Suprapubic skin (tissue), 4 donors: ENCODE data around the gene TMTC1. TPM values are rescaled to one million over a fixed set of nuclear protein-coding genes. Genes with fewer than 3 reads are reported as not detected.
A peak's percentile ranks its signal among the peaks of the same experiment; 100 is the strongest.

ENCODE experiments used
- DNase-seq, 2 donors: peaks; one replicate each; pipeline ENCODE4 v3.0.0-alpha.2; 2019; ENCODE audit warnings: low spot score in 2 of 2
- H3K27ac ChIP-seq: fragments of 200-600 bp; sonication (generic); one replicate; pipeline ENCODE4 v1.5.1; 2019
- H3K27me3 ChIP-seq: fragments of 200-600 bp; sonication (generic); one replicate; pipeline ENCODE4 v1.5.1; 2019
- H3K36me3 ChIP-seq: fragments of 200-600 bp; sonication (generic); one replicate; pipeline ENCODE4 v1.5.1; 2019
- H3K4me1 ChIP-seq: fragments of 200-600 bp; sonication (generic); one replicate; pipeline ENCODE4 v1.5.1; 2019
- H3K4me3 ChIP-seq: fragments of 200-600 bp; sonication (generic); one replicate; pipeline ENCODE4 v1.5.1; 2019; ENCODE audit warnings: mild to moderate bottlenecking
- H3K9me3 ChIP-seq: fragments of 200-600 bp; sonication (generic); one replicate; pipeline ENCODE4 v1.5.1; 2019
- EP300 ChIP-seq: sonication (generic); formaldehyde crosslinking; IDR thresholded peaks from one replicate; pipeline ENCODE4 v1.6.1; 2017; ENCODE audit warnings: antibody characterized with exemption
- POLR2A ChIP-seq, 2 donors: fragments of 450-650 bp; IDR thresholded peaks; one replicate each; pipeline ENCODE4 v1.6.1; 2017; ENCODE audit warnings: antibody characterized with exemption in 2 of 2, mild to moderate bottlenecking in 2 of 2, moderate library complexity in 2 of 2
- POLR2AphosphoS5 ChIP-seq, 3 donors: sonication (generic); formaldehyde crosslinking; IDR thresholded peaks; one replicate each; pipeline ENCODE4 v1.6.1; 2017; ENCODE audit warnings: antibody characterized with exemption in 3 of 3
- WGBS: methylation state at CpG from one replicate; pipeline ENCODE4 v1.1.5; 2018; 5-methylcytosine and 5-hydroxymethylcytosine counted together
- total RNA-seq, 4 donors: library from RNA; depleted of rRNA; stranded (reverse); fragments of >200 nt; gene quantifications; one replicate each; pipeline ENCODE4 v1.1.0, GENCODE V29; 2016
- TF ChIP-seq, protein P1 (sequence below), 2 donors: fragments of 200-600 bp in 1 of 2; fragments of 450-650 bp in 1 of 2; sonication (generic) in 1 of 2; IDR thresholded peaks; one replicate each; pipeline ENCODE4 v1.5.1; 2016 to 2019; ENCODE audit warnings: antibody characterized with exemption in 2 of 2, mild to moderate bottlenecking in 1 of 2, moderate library complexity in 1 of 2

The TMTC1 gene
- total RNA-seq, 4 donors from 2014 or later: 11.0 to 25.8 (median 19.5) TPM

DNA sequence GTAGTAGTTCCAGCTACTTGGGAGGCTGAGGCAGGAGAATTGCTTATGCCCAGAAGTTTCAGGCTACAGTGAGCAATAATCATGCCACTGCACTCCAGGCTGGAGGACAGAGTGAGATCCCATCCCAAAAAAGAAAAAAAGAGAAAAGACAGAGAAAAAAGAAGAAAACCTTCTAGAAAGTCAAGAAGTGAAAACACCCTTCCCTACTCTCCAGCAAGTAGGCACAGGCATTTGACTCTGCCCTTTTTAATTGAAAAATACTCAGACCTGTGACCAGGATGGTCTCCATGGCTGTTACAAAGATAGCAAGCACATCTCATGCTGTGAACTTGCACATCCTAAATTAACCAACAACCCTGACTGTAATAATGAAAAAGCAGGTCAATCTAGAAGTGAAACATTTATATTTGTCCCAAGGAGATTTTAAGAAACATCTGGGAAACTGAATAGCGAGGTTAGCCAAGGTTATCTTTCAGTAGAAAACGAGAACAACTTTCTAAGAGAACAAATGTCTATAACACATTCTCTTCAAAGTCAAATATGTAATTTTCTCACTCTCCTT, 2.0 kb downstream of the TMTC1 start:
- Histone ChIP-seq H3K4me3 (peak overlapping the region; percentile 80), H3K27ac (peak overlapping the region; percentile 88), H3K27me3 (peaks cover 15% of the 10 kb centered on the region), H3K4me1 (peaks cover 33% of the 10 kb centered on the region), H3K9me3 (no peaks in the 10 kb centered on the region), H3K36me3 (no peaks in the 10 kb centered on the region)
- DNase-seq: no peak
- TF ChIP-seq POLR2A (IDR thresholded peaks at IDR 0.05) (no peak), EP300 (no peak), POLR2AphosphoS5 (IDR thresholded peaks at IDR 0.05) (no peak)
- TF ChIP-seq, protein P1, sequence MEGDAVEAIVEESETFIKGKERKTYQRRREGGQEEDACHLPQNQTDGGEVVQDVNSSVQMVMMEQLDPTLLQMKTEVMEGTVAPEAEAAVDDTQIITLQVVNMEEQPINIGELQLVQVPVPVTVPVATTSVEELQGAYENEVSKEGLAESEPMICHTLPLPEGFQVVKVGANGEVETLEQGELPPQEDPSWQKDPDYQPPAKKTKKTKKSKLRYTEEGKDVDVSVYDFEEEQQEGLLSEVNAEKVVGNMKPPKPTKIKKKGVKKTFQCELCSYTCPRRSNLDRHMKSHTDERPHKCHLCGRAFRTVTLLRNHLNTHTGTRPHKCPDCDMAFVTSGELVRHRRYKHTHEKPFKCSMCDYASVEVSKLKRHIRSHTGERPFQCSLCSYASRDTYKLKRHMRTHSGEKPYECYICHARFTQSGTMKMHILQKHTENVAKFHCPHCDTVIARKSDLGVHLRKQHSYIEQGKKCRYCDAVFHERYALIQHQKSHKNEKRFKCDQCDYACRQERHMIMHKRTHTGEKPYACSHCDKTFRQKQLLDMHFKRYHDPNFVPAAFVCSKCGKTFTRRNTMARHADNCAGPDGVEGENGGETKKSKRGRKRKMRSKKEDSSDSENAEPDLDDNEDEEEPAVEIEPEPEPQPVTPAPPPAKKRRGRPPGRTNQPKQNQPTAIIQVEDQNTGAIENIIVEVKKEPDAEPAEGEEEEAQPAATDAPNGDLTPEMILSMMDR (IDR thresholded peaks at IDR 0.05): no peak
- WGBS: 35% methylated on average over 2 of the region's 2 CpGs

DNA sequence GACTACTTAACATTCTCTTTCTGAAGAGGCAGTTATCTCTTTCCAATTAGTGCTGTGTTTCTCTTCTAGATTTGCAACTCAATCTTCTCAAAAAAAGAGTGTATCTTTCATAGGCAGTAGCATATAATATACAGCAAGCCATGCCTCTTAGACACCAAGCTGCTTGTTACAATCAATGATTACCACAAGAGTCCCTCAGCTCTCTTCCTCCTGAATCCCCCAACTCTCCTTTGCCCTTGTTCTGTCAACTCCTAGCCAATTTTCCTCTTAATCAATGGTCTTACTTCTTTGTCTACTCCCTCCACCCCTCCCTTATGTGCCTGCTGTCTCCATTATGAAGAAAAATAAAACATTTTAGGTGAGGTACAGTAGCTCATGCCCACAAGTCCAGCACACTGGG, 2.6 kb downstream of the TMTC1 start:
- Histone ChIP-seq H3K36me3 (no peaks in the 10 kb centered on the region), H3K27me3 (peaks cover 15% of the 10 kb centered on the region), H3K9me3 (no peaks in the 10 kb centered on the region), H3K27ac (no peak overlapping the region), H3K4me1 (peaks cover 33% of the 10 kb centered on the region), H3K4me3 (peak overlapping the region; percentile 80)
- TF ChIP-seq POLR2AphosphoS5 (IDR thresholded peaks at IDR 0.05) (no peak), POLR2A (IDR thresholded peaks at IDR 0.05) (no peak)
- TF ChIP-seq, protein P1 (IDR thresholded peaks at IDR 0.05): no peak
- no peak for DNase-seq

DNA sequence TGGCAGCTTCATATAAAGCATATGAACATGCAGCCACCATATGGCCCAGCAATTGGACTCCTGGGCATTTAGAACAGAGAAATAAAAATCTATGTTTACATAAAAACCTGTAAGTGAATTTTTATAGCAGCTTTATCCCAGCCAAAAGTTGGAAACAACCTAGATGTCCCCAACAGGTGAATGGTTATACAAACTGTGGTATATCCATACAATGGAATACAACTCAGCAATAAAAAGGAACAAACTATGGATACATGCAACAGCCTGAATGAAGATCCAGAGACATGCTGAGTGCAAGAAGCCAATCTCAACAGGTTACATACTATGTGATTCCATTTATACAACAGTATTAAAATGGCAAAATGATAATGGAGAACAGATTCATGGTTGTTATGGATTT, 3.7 kb downstream of the TMTC1 start:
- Histone ChIP-seq H3K4me1 (peaks cover 33% of the 10 kb centered on the region), H3K4me3 (no peak overlapping the region), H3K27me3 (peaks cover 11% of the 10 kb centered on the region), H3K9me3 (no peaks in the 10 kb centered on the region), H3K27ac (no peak overlapping the region), H3K36me3 (no peaks in the 10 kb centered on the region)
- no peak for DNase-seq
- TF ChIP-seq EP300 (no peak), POLR2A (IDR thresholded peaks at IDR 0.05) (no peak), POLR2AphosphoS5 (IDR thresholded peaks at IDR 0.05) (no peak)
- TF ChIP-seq, protein P1 (IDR thresholded peaks at IDR 0.05): no peak

DNA sequence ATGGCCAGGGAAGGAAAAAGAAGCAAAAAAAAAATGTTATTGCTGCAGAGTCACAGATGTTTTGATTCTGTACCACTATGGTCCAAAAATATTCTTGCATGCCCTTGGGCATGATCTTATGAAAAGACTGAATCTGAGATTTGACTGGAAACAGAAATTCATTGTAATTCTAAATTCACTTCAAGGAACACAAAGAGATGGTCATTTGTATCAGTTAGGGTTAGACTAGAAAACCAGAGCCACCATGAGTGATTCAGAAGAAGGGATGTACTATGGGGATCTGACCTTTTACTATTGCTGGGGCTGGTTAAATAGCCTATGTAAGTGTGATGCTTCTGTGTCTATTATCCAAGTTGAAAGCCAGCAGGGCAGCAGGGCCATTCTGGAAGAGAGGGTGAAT, 5.2 kb downstream of the TMTC1 start:
- Histone ChIP-seq H3K9me3 (no peaks in the 10 kb centered on the region), H3K4me1 (peaks cover 20% of the 10 kb centered on the region), H3K36me3 (no peaks in the 10 kb centered on the region), H3K27me3 (peaks cover 6% of the 10 kb centered on the region), H3K27ac (no peak overlapping the region), H3K4me3 (no peak overlapping the region)
- no peak for TF ChIP-seq POLR2AphosphoS5 (IDR thresholded peaks at IDR 0.05)
- TF ChIP-seq EP300: no peak
- TF ChIP-seq, protein P1 (IDR thresholded peaks at IDR 0.05): no peak
- TF ChIP-seq POLR2A (IDR thresholded peaks at IDR 0.05): no peak
- DNase-seq: no peak

DNA sequence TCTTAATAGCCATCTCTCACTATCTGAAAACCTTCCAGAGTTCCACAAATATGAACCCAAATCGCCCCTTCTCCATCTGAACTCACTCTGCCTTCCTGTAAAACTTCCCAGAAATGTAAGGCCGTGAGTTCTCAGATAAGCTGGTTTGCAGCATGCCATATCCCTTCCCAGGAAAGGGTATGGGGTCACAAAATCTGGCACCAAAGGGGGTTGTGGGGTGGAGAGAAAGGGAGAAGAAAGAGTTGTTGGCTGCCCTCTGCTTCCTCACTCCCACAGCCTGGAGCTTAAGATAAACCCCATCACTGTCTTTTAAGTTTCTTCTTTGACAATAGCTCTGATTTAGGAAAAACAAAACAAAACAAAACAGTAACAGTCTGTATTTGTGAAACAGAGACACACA, 10.7 kb downstream of the TMTC1 start:
- 84% methylated on average over 2 of the region's 2 CpGs for WGBS
- TF ChIP-seq POLR2AphosphoS5 (IDR thresholded peaks at IDR 0.05): no peak
- TF ChIP-seq, protein P1 (IDR thresholded peaks at IDR 0.05): no peak
- no peak for TF ChIP-seq POLR2A (IDR thresholded peaks at IDR 0.05)
- no peak for TF ChIP-seq EP300
- Histone ChIP-seq H3K4me3 (no peak overlapping the region), H3K9me3 (no peaks in the 10 kb centered on the region), H3K36me3 (no peaks in the 10 kb centered on the region), H3K27ac (no peak overlapping the region), H3K27me3 (no peaks in the 10 kb centered on the region), H3K4me1 (peaks cover 9% of the 10 kb centered on the region)
- no peak for DNase-seq
